Suprapubic skin (tissue), 4 donors: ENCODE results near the gene EPHA10.
"Not testable (repeated sequence)": the region's sequence is repeated elsewhere in the genome, so short reads cannot be mapped to it uniquely, and the experiment has no call there.

Experiments
- CTCF ChIP-seq, 2 donors: fragments of 200-600 bp in 1 of 2; fragments of 450-650 bp in 1 of 2; sonication (generic) in 1 of 2; IDR thresholded peaks; one replicate each; pipeline ENCODE4 v1.5.1; 2016 to 2019; ENCODE audit warnings: antibody characterized with exemption in 2 of 2, mild to moderate bottlenecking in 1 of 2, moderate library complexity in 1 of 2
- EP300 ChIP-seq: sonication (generic); formaldehyde crosslinking; IDR thresholded peaks from one replicate; pipeline ENCODE4 v1.6.1; 2017; ENCODE audit warnings: antibody characterized with exemption
- POLR2A ChIP-seq, 2 donors: fragments of 450-650 bp; IDR thresholded peaks; one replicate each; pipeline ENCODE4 v1.6.1; 2017; ENCODE audit warnings: antibody characterized with exemption in 2 of 2, mild to moderate bottlenecking in 2 of 2, moderate library complexity in 2 of 2
- POLR2AphosphoS5 ChIP-seq, 3 donors: sonication (generic); formaldehyde crosslinking; IDR thresholded peaks; one replicate each; pipeline ENCODE4 v1.6.1; 2017; ENCODE audit warnings: antibody characterized with exemption in 3 of 3

DNA sequence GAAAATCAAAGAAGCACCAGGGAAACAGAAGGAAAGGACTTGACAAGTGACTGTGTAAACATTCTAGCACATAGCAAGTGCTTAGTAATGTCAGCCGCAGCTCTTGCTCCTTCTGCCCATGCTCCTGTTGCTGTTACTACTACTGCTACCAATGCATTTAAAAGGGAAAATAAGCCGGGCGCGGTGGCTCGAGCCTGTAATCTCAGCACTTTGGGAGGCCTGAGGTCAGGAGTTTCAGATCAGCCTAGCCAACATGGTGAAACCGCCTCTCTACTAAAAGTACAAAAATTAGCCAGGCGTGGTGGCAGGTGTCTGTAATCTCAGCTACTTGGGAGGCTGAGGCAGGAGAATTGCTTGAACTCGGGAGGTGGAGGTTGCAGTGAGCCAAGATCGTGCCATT lies 80.7 kb downstream of the EPHA10 start:
- TF ChIP-seq CTCF (IDR thresholded peaks at IDR 0.05); POLR2A (IDR thresholded peaks at IDR 0.05); POLR2AphosphoS5 (IDR thresholded peaks at IDR 0.05); EP300: not testable (repeated sequence)
